ENCODE results near the gene NUDC. TPM values are rescaled to one million over a fixed set of nuclear protein-coding genes. Genes with fewer than 3 reads are reported as not detected.
A peak's percentile ranks its signal among the peaks of the same experiment; 100 is the strongest.

The NUDC gene
- total RNA-seq, 2 experiments from 2014 or later: 65.7 to 106 TPM

DNA sequence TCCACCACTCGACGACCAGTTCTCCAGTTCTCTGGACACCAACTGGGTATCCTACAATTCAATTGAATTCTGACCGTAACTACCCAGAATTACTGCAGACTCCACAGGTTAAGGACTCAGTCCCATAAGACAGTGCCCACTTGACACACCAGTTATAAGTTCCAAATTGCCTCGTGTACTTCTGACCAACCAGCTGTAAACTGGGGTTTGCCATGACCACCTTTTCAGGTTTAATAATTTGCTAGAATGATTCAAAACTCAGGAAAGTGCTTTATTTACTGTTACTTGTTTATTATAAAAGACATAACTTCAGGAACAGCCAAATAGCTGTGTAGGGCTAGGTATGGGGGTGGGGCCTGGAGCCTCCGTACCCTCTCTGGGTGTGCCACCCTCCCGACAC is 15.3 kb downstream of the NUDC start:
- no peaks in the 10 kb centered on the region for H4K20me1 ChIP-seq (ENCODE audit: insufficient read depth, low read length)
- H3K9me2 ChIP-seq (ENCODE audit: insufficient read depth, low read length): no peaks in the 10 kb centered on the region
- H3K4me1 ChIP-seq (ENCODE audit: insufficient read depth, low read length, poor library complexity, severe bottlenecking): peaks cover 12% of the 10 kb centered on the region
- H3K36me3 ChIP-seq (ENCODE audit: insufficient read depth, low read length): peaks cover 80% of the 10 kb centered on the region
- H2AFZ ChIP-seq (ENCODE audit: low read length): no peak overlapping the region
- no peak overlapping the region for H3K4me3 ChIP-seq (ENCODE audit: low read depth, low read length, poor library complexity, severe bottlenecking)
- ChIA-PET POLR2A (interaction anchor here (0.6 kb wide), 1 partner anchor 83 kb away, joined by 3 read pairs; no protein-coding TSS in a partner anchor), CTCF (ENCODE audit: unreplicated experiment) (no interaction called here)
- peaks cover 39% of the 10 kb centered on the region; the same call in 1 of the 2 replicates for H3K79me2 ChIP-seq (ENCODE audit: insufficient read depth, low read depth, low read length)
- DNase-seq (ENCODE audit: low spot score): no peak
- H3K27ac ChIP-seq (ENCODE audit: low read depth, low read length, poor library complexity, severe bottlenecking): no peak overlapping the region
- no peak overlapping the region for H3K4me2 ChIP-seq (ENCODE audit: low read length)
- no peaks in the 10 kb centered on the region for H3K9me3 ChIP-seq (ENCODE audit: low read length)
- TF ChIP-seq, protein P1, sequence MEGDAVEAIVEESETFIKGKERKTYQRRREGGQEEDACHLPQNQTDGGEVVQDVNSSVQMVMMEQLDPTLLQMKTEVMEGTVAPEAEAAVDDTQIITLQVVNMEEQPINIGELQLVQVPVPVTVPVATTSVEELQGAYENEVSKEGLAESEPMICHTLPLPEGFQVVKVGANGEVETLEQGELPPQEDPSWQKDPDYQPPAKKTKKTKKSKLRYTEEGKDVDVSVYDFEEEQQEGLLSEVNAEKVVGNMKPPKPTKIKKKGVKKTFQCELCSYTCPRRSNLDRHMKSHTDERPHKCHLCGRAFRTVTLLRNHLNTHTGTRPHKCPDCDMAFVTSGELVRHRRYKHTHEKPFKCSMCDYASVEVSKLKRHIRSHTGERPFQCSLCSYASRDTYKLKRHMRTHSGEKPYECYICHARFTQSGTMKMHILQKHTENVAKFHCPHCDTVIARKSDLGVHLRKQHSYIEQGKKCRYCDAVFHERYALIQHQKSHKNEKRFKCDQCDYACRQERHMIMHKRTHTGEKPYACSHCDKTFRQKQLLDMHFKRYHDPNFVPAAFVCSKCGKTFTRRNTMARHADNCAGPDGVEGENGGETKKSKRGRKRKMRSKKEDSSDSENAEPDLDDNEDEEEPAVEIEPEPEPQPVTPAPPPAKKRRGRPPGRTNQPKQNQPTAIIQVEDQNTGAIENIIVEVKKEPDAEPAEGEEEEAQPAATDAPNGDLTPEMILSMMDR (conservative IDR thresholded peaks at IDR 0.05; ENCODE audit: low read length): no peak
- no peak for TF ChIP-seq EZH2phosphoT487 (IDR thresholded peaks at IDR 0.05; ENCODE audit: borderline replicate concordance, low read depth, low read length)
- intact Hi-C loops (cut with micrococcal nuclease; ENCODE audit: unreplicated experiment): no loop called here
- BruUV-seq (replicated peaks): TSS peak; percentile 18

DNA sequence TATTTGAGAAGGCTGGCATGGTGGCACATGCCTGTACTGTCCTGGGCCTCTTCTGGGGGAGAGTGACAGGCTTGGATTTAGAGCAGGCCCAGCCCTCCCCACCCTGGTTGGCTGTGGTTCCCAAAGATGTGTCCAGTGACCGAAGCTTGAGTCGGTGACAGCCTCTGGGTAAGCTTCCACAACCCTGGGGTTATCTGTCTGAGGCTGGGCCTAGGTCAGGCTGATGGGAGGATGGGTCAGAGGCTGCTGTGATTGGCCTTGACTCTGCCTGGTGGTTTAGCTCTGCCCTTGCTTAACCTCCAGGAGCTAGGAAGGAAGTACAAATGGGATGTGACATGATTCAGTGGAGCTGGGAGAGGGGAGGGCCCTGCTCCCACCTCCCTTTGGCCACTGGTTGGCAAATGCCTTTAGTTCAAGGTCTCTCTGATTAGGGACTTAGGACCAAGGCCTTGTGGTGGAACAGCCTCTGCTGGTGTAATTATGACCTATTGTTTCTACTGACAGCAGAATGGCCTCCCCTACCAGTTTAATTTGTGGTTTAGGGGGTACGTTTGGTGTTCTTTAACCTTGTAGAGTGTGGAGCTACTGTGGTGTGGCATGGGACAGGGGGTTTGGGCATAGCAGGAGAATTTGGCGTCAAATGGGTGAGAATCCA is 16.6 kb downstream of the NUDC start:
- BruUV-seq (replicated peaks): no TSS peak

More for the DNA sequence above, 16.6 kb downstream of the NUDC start:
- Histone ChIP-seq H3K9me2 (ENCODE audit: insufficient read depth, low read length) (no peaks in the 10 kb centered on the region), H4K20me1 (ENCODE audit: insufficient read depth, low read length) (no peaks in the 10 kb centered on the region), H3K9me3 (ENCODE audit: low read length) (no peaks in the 10 kb centered on the region), H3K4me3 (ENCODE audit: low read depth, low read length, poor library complexity, severe bottlenecking) (no peak overlapping the region), H3K4me1 (ENCODE audit: insufficient read depth, low read length, poor library complexity, severe bottlenecking) (no peaks in the 10 kb centered on the region), H3K36me3 (ENCODE audit: insufficient read depth, low read length) (peaks cover 82% of the 10 kb centered on the region), H3K79me2 (ENCODE audit: insufficient read depth, low read depth, low read length) (peaks cover 26% of the 10 kb centered on the region; the same call in 1 of the 2 replicates), H3K4me2 (ENCODE audit: low read length) (no peak overlapping the region), H2AFZ (ENCODE audit: low read length) (no peak overlapping the region), H3K27ac (ENCODE audit: low read depth, low read length, poor library complexity, severe bottlenecking) (no peak overlapping the region)
- DNase-seq (ENCODE audit: low spot score): no peak
- TF ChIP-seq, protein P1 (conservative IDR thresholded peaks at IDR 0.05; ENCODE audit: low read length): no peak
- no peak for TF ChIP-seq EZH2phosphoT487 (IDR thresholded peaks at IDR 0.05; ENCODE audit: borderline replicate concordance, low read depth, low read length)
- POLR2A ChIA-PET: interaction anchor here (1.0 kb wide), 1 partner anchor 10 kb away, joined by 3 read pairs; no protein-coding TSS in a partner anchor
- CTCF ChIA-PET (ENCODE audit: unreplicated experiment): interaction anchor here (0.6 kb wide), 2 partner anchors 56 to 63 kb away, joined by 3 read pairs; no protein-coding TSS in a partner anchor
- intact Hi-C loops (cut with micrococcal nuclease; ENCODE audit: unreplicated experiment): no loop called here

Measured in OCI-LY7 (cell line).